Osteoblast (primary cell): ENCODE data around the gene WNT6. TPM values are rescaled to one million over a fixed set of nuclear protein-coding genes. Genes with fewer than 3 reads are reported as not detected.

Experiments used
- DNase-seq: peaks from one replicate; pipeline ENCODE4 v3.0.0; 2011; ENCODE audit warnings: low spot score, mixed read lengths; ENCODE audit not compliant: insufficient read length; ENCODE audit errors: missing footprints
- H2AFZ ChIP-seq: 2 replicates; pipeline ENCODE4 v1.6.0; 2011; ENCODE audit warnings: mild to moderate bottlenecking, low read length
- H3K27ac ChIP-seq: 2 replicates; pipeline ENCODE4 v1.5.1; 2011; ENCODE audit warnings: mild to moderate bottlenecking, low read depth, low read length, moderate library complexity
- H3K27me3 ChIP-seq: 2 replicates; pipeline ENCODE4 v1.6.0; 2012; ENCODE audit warnings: mild to moderate bottlenecking, control low read depth, inconsistent platforms, low read length, moderate library complexity; ENCODE audit not compliant: insufficient read depth
- H3K36me3 ChIP-seq: 2 replicates; pipeline ENCODE4 v1.5.1; 2011; ENCODE audit warnings: mild to moderate bottlenecking, low read length, control low read depth, moderate library complexity; ENCODE audit not compliant: insufficient read depth
- H3K4me1 ChIP-seq: 2 replicates; pipeline ENCODE4 v1.5.1; 2011; ENCODE audit warnings: mild to moderate bottlenecking, low read length, control low read depth, moderate library complexity; ENCODE audit not compliant: insufficient read depth
- H3K4me2 ChIP-seq: 2 replicates; pipeline ENCODE4 v1.6.0; 2011; ENCODE audit warnings: mild to moderate bottlenecking, low read length; ENCODE audit not compliant: insufficient read depth
- H3K4me3 ChIP-seq: fragments of 200-600 bp; sonication (generic); 3 replicates; pipeline ENCODE4 v1.5.1; 2012; ENCODE audit warnings: mild to moderate bottlenecking, low read length, inconsistent platforms; ENCODE audit not compliant: insufficient read depth
- H3K79me2 ChIP-seq: 2 replicates; pipeline ENCODE4 v1.6.0; 2012; ENCODE audit warnings: mild to moderate bottlenecking, low read length, control low read depth, inconsistent platforms; ENCODE audit not compliant: insufficient read depth
- H3K9me3 ChIP-seq: 2 replicates; pipeline ENCODE4 v1.5.1; 2011; ENCODE audit warnings: low read depth, low read length, control low read depth
- H4K20me1 ChIP-seq: 2 replicates; pipeline ENCODE4 v1.6.0; 2012; ENCODE audit warnings: mild to moderate bottlenecking, low read length, control low read depth; ENCODE audit not compliant: insufficient read depth
- total RNA-seq: library from RNA; depleted of rRNA; stranded (reverse); fragments of >200 nt; gene quantifications from 2 replicates; pipeline ENCODE4 v1.2.3, GENCODE V29; 2012
- TF ChIP-seq, protein P1 (sequence below): IDR thresholded peaks from 2 replicates; pipeline ENCODE4 v1.5.1; 2011; ENCODE audit warnings: mild to moderate bottlenecking, low read depth, low read length, moderate library complexity; ENCODE audit errors: extremely low read depth

Gene WNT6
- total RNA-seq, 1 donor = not detected

DNA sequence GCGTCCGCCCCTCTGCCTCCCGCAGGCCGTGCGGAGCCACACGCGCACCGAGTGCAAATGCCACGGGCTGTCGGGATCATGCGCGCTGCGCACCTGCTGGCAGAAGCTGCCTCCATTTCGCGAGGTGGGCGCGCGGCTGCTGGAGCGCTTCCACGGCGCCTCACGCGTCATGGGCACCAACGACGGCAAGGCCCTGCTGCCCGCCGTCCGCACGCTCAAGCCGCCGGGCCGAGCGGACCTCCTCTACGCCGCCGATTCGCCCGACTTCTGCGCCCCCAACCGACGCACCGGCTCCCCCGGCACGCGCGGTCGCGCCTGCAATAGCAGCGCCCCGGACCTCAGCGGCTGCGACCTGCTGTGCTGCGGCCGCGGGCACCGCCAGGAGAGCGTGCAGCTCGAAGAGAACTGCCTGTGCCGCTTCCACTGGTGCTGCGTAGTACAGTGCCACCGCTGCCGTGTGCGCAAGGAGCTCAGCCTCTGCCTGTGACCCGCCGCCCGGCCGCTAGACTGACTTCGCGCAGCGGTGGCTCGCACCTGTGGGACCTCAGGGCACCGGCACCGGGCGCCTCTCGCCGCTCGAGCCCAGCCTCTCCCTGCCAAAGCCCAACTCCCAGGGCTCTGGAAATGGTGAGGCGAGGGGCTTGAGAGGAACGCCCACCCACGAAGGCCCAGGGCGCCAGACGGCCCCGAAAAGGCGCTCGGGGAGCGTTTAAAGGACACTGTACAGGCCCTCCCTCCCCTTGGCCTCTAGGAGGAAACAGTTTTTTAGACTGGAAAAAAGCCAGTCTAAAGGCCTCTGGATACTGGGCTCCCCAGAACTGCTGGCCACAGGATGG, 14.0 kb downstream of the WNT6 start:
- Histone ChIP-seq H3K4me1 (no peaks in the 10 kb centered on the region), H3K36me3 (no peaks in the 10 kb centered on the region)

DNA sequence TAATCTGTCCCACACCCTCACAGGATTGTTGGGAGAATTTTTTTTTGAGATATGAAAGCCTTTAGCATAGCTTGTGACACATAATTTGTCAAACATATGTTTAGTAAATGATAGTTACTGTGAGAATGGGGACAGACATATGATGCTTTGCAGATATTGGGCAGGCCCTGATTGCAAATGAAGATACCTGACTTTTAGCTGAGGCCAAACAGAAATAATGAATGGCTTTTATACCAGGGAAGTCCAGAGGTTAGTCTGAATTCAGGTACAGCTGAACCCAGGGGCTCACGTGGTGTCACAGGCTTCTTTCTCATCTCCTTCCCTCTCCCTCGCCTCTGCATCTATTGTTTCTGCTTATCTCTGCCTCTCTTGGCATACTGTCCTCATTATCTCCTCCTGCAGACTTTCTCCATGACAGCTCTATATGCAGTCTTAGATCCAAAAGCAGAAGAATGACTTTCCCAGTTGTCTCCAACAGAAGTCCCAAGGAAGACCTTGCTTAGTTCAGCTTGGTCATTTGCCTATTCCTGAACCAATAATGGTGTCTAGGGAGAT, 16.2 kb downstream of the WNT6 start:
- H3K4me3 ChIP-seq = no peak overlapping the region
- H3K27ac ChIP-seq = no peak overlapping the region
- H2AFZ ChIP-seq = no peak overlapping the region
- DNase-seq = no peak
- H3K4me1 ChIP-seq = no peaks in the 10 kb centered on the region
- TF ChIP-seq, protein P1, sequence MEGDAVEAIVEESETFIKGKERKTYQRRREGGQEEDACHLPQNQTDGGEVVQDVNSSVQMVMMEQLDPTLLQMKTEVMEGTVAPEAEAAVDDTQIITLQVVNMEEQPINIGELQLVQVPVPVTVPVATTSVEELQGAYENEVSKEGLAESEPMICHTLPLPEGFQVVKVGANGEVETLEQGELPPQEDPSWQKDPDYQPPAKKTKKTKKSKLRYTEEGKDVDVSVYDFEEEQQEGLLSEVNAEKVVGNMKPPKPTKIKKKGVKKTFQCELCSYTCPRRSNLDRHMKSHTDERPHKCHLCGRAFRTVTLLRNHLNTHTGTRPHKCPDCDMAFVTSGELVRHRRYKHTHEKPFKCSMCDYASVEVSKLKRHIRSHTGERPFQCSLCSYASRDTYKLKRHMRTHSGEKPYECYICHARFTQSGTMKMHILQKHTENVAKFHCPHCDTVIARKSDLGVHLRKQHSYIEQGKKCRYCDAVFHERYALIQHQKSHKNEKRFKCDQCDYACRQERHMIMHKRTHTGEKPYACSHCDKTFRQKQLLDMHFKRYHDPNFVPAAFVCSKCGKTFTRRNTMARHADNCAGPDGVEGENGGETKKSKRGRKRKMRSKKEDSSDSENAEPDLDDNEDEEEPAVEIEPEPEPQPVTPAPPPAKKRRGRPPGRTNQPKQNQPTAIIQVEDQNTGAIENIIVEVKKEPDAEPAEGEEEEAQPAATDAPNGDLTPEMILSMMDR = no peak
- no peaks in the 10 kb centered on the region for H3K79me2 ChIP-seq
- H3K36me3 ChIP-seq = no peaks in the 10 kb centered on the region
- peaks cover 11% of the 10 kb centered on the region for H4K20me1 ChIP-seq
- no peak overlapping the region for H3K4me2 ChIP-seq
- H3K9me3 ChIP-seq = no peaks in the 10 kb centered on the region
- peaks cover 91% of the 10 kb centered on the region for H3K27me3 ChIP-seq

More for the DNA sequence above, 14.0 kb downstream of the WNT6 start:
- no peak overlapping the region for H2AFZ ChIP-seq
- peaks cover 11% of the 10 kb centered on the region for H4K20me1 ChIP-seq
- no peaks in the 10 kb centered on the region for H3K9me3 ChIP-seq
- peaks cover 89% of the 10 kb centered on the region for H3K27me3 ChIP-seq
- H3K4me3 ChIP-seq = no peak overlapping the region
- H3K4me2 ChIP-seq = no peak overlapping the region
- H3K79me2 ChIP-seq = no peaks in the 10 kb centered on the region
- no peak overlapping the region for H3K27ac ChIP-seq
- TF ChIP-seq, protein P1 = no peak
- no peak for DNase-seq

DNA sequence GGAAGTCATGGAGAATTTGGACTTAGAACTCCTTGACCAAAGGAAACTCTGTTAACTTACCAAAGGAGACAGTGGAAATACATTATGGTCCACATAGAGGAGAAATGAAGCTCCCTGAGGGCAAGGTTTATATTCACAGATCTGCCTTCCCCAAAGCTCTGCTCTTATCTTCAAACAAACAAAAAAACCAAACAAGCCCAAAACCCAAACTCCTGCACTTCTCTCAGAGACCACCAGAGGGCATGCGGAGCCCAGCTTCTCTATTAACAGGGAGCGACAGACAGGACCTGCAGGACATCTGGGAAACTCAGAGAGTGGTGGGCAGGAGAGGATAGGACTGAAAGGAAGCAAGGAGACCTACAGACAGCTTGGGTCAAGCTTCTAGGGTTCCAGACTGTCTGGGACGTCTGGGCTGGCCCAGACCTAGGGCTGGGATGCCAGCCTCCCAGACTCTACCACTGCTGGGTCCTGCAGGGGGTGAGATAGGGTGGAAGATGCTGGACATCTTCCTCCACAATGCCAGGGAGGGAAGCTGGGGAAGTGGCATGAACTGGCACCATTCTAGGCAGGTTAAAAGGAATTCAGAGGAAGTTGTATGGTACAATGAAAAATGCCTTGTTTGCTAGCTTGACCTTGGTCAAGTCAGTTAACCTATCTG, 17.1 kb downstream of the WNT6 start:
- TF ChIP-seq, protein P1 = peak; percentile 95
- DNase-seq = peak; percentile 99
- Histone ChIP-seq H2AFZ (no peak overlapping the region), H3K4me2 (no peak overlapping the region), H3K79me2 (no peaks in the 10 kb centered on the region), H3K4me1 (no peaks in the 10 kb centered on the region), H3K27me3 (peaks cover 92% of the 10 kb centered on the region), H3K4me3 (no peak overlapping the region), H3K36me3 (no peaks in the 10 kb centered on the region), H4K20me1 (peaks cover 11% of the 10 kb centered on the region), H3K27ac (no peak overlapping the region), H3K9me3 (no peaks in the 10 kb centered on the region)

DNA sequence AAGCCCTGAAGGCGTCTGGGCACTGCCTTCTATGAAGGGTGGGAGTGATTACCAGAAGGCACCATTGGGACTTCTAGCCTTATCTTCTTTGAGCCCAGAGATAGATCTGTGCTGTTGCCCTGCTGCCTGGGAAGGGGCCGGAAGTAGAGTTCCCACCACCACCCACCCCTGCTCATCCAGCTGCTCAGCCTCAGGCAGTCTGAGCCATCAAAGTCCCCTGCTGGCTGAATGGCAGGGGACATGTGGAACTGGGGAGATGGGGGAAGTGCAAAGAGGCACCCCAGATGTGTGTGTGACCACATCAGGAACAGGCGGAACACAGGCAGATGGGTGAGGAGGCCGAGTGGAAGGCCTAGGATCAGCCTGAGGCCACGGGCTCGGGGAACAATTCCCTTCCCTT, 17.7 kb downstream of the WNT6 start:
- Histone ChIP-seq H4K20me1 (peaks cover 11% of the 10 kb centered on the region), H3K27me3 (peaks cover 92% of the 10 kb centered on the region), H3K4me3 (no peak overlapping the region), H2AFZ (no peak overlapping the region), H3K27ac (no peak overlapping the region), H3K9me3 (no peaks in the 10 kb centered on the region), H3K4me2 (no peak overlapping the region), H3K79me2 (no peaks in the 10 kb centered on the region), H3K36me3 (no peaks in the 10 kb centered on the region), H3K4me1 (no peaks in the 10 kb centered on the region)
- TF ChIP-seq, protein P1 = no peak
- DNase-seq = no peak
